Esophagus squamous epithelium (tissue), 5 donors: Measurements from ENCODE around the gene GSE1. TPM values are rescaled to one million over a fixed set of nuclear protein-coding genes. Genes with fewer than 3 reads are reported as not detected.

Experiments used
- DNase-seq: peaks from one replicate; lab custom pipeline; 2025; lab: John Stamatoyannopoulos, UW
- H3K27ac ChIP-seq, 4 donors: fragments of 200-600 bp; sonication (generic); one replicate each; pipeline ENCODE4 v1.5.1; 2016 to 2019; ENCODE audit warnings: mild to moderate bottlenecking in 1 of 4
- H3K27me3 ChIP-seq, 4 donors: fragments of 200-600 bp; sonication (generic); 1 replicate in 3 of 4; 2 replicates in 1 of 4; pipeline versions ENCODE4 v1.5.1 to v1.6.0; 2017 to 2021; ENCODE audit warnings: antibody characterized with exemption in 1 of 4
- H3K36me3 ChIP-seq, 3 donors: fragments of 200-600 bp; sonication (generic); one replicate each; pipeline ENCODE4 v1.5.1; 2016 to 2019
- H3K4me1 ChIP-seq, 3 donors: fragments of 200-600 bp; sonication (generic); one replicate each; pipeline ENCODE4 v1.5.1; 2017 to 2019
- H3K4me3 ChIP-seq, 4 donors: fragments of 200-600 bp; sonication (generic); 1 replicate in 3 of 4; 2 replicates in 1 of 4; pipeline ENCODE4 v1.5.1; 2016 to 2019; ENCODE audit warnings: mild to moderate bottlenecking in 2 of 4, moderate library complexity in 1 of 4
- H3K9me3 ChIP-seq, 3 donors: fragments of 200-600 bp; sonication (generic); one replicate each; pipeline ENCODE4 v1.5.1; 2016 to 2019
- CTCF ChIP-seq, 6 experiments: fragments of 450-650 bp in 4 of 6; fragments of 200-600 bp in 2 of 6; sonication (generic) in 2 of 6; IDR thresholded peaks; one replicate each; pipeline ENCODE4 v1.5.1; 2016 to 2019; ENCODE audit warnings: antibody characterized with exemption in 6 of 6, mild to moderate bottlenecking in 4 of 6, moderate library complexity in 4 of 6
- POLR2A ChIP-seq, 4 donors: fragments of 450-650 bp; IDR thresholded peaks; one replicate each; pipeline ENCODE4 v1.6.1; 2017; ENCODE audit warnings: antibody characterized with exemption in 4 of 4, mild to moderate bottlenecking in 4 of 4, moderate library complexity in 3 of 4
- WGBS, 2 donors: methylation state at CpG; one replicate each; pipeline ENCODE4 v1.1.5; 2018; 5-methylcytosine and 5-hydroxymethylcytosine counted together
- intact Hi-C: fragments of 100-400 bp; cut with DNase I; formaldehyde crosslinking; loops from one replicate; pipeline ENCODE4 v1.15.0; 2022
- total RNA-seq, 4 donors: library from RNA; depleted of rRNA; stranded (reverse); fragments of >200 nt; gene quantifications; one replicate each; pipeline ENCODE4 v1.1.0, GENCODE V29; 2016
- donor health status: DM: yes; HTN: yes; CAD: no.

GSE1 gene
- total RNA-seq, 4 donors from 2014 or later: 24.6 to 33.6 (median 28.9) TPM

- no peaks in the 10 kb centered on the region for H3K9me3 ChIP-seq
- 90 to 98% methylated on average over 7 to 13 of the region's 21 CpGs for whole genome bisulfite sequencing, 2 donors
- no peak overlapping the region for H3K27ac ChIP-seq
- no peak for DNase-seq
- no peaks in the 10 kb centered on the region for H3K27me3 ChIP-seq
- H3K36me3 ChIP-seq: peaks cover 40 to 86% (median 56%) of the 10 kb centered on the region in 3 donors
- no peak overlapping the region for H3K4me3 ChIP-seq
- TF ChIP-seq POLR2A (IDR thresholded peaks at IDR 0.05) (no peak), CTCF (IDR thresholded peaks at IDR 0.05) (no peak)
- peaks cover 8 to 31% (median 12%) of the 10 kb centered on the region in 3 donors for H3K4me1 ChIP-seq
- intact Hi-C loops: no loop called here
Observed at GRCh38 chr16:85657267-85657650, 44.1 kb downstream of the GSE1 start.

GRCh38 chr16:85657996-85658395, 44.9 kb downstream of the GSE1 start:
- Histone ChIP-seq H3K36me3 (peaks cover 46 to 93% (median 60%) of the 10 kb centered on the region in 3 donors), H3K4me1 (peaks cover 8 to 24% (median 12%) of the 10 kb centered on the region in 3 donors), H3K4me3 (no peak overlapping the region), H3K27ac (no peak overlapping the region), H3K9me3 (no peaks in the 10 kb centered on the region), H3K27me3 (no peaks in the 10 kb centered on the region)
- intact Hi-C loops: no loop called here
- WGBS, 2 donors: 83 to 90% methylated on average over 2 of the region's 3 CpGs
- no peak for DNase-seq
- TF ChIP-seq POLR2A (IDR thresholded peaks at IDR 0.05) (no peak), CTCF (IDR thresholded peaks at IDR 0.05) (no peak)

DNA sequence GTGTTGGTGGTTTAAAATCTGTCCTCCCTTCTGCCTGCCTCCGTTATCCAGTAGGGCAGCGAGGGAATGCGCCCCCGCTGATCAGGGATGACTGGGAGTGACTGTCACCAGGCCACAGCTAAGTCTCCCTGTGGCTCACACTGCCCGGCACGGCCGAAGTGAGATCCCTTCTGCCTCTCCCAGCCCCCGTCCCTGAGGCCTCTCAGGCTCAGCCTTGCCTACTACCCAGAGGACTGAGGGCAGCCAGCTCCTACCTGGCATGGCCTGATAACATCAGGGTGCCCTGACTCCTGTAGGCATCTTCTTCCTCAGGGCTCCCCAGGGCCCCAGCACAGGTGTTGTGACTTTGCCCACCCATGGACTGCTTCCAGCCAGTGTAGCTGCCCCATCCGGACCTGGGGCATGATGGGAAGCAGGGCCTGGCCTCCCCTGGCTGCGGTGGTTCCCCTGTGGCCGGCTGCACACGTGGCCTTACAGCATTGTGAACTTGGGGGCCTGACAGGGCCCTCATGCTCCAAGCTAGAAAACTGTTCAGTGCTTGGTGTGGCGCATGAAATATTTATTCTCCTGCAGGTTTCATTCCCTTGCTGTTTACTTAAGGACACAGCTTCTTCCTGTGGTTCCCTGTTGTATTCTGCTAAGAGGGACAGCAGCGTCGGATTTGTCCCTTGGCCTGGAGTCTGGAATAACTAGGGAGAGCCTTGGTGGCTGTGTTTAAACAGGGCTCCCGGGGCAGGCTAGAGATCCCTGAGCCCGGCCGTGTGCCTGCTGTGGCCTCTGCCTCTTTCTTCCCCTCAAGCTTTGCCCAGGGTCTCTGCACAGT, 45.6 kb downstream of the GSE1 start:
- WGBS, 2 donors: 89 to 94% methylated on average over 8 to 12 of the region's 18 CpGs
- peaks cover 4 to 18% (median 7%) of the 10 kb centered on the region in 3 donors for H3K4me1 ChIP-seq
- peaks cover 53 to 100% (median 67%) of the 10 kb centered on the region in 3 donors for H3K36me3 ChIP-seq
- DNase-seq: no peak
- H3K27ac ChIP-seq: no peak overlapping the region
- intact Hi-C loops: no loop called here
- TF ChIP-seq POLR2A (IDR thresholded peaks at IDR 0.05): no peak
- no peak for TF ChIP-seq CTCF (IDR thresholded peaks at IDR 0.05)
- H3K9me3 ChIP-seq: no peaks in the 10 kb centered on the region
- H3K27me3 ChIP-seq: no peaks in the 10 kb centered on the region
- no peak overlapping the region for H3K4me3 ChIP-seq

- WGBS, 2 donors: 73 to 91% methylated on average over 4 to 8 of the region's 8 CpGs
- intact Hi-C loops: no loop called here
- peaks cover 55 to 100% (median 69%) of the 10 kb centered on the region in 3 donors for H3K36me3 ChIP-seq
- H3K9me3 ChIP-seq: no peaks in the 10 kb centered on the region
- TF ChIP-seq CTCF (IDR thresholded peaks at IDR 0.05) (no peak), POLR2A (IDR thresholded peaks at IDR 0.05) (no peak)
- peaks cover 4 to 12% (median 4%) of the 10 kb centered on the region in 3 donors for H3K4me1 ChIP-seq
- no peaks in the 10 kb centered on the region for H3K27me3 ChIP-seq
- H3K27ac ChIP-seq: no peak overlapping the region
- H3K4me3 ChIP-seq: no peak overlapping the region
- no peak for DNase-seq
Observed at GRCh38 chr16:85659336-85659735, 46.2 kb downstream of the GSE1 start.

DNA sequence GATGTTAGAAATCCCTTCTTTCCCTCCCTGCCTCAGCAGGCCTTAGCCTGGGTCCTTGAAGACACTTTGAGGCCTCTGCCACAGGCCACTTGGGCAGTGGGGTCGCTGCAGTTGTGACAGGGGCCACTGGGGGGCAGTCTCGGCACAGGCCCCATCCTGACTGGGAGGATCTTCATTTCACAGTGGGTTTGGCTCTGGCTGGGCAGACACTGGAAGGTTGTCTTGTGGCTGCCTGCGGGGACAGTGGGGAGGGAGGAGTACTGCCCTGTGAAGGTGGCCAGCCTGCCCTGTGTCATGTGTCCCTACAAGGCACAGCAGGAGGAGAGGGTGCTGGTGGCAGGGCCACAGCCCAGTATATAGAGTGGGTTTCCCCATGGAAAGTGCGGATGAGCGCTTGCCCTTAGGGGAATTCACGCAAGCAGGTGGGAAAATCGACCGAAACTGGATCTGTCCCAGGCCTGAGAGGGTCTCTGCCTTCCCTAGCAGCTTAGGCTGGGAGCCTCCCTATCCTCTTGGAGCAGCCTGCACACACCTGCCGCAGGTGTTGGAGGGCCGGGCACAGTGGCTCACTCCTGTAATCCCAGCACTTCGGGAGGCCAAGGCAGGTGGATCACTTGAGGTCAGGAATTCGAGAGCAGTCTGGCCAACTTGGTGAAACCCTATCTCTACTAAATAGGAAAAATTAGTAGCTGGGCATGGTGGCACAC, 46.8 kb downstream of the GSE1 start:
- TF ChIP-seq CTCF (IDR thresholded peaks at IDR 0.05) (peak; percentile 70 to 86 (median 82)), POLR2A (IDR thresholded peaks at IDR 0.05) (no peak)
- intact Hi-C loops: no loop called here
- Histone ChIP-seq H3K4me3 (no peak overlapping the region), H3K9me3 (no peaks in the 10 kb centered on the region), H3K27me3 (no peaks in the 10 kb centered on the region), H3K27ac (peak overlapping the region in 1 of 4 donors; percentile 34), H3K36me3 (peaks cover 55 to 100% (median 69%) of the 10 kb centered on the region in 3 donors), H3K4me1 (peaks cover 4 to 10% (median 4%) of the 10 kb centered on the region in 3 donors)
- 0 to 83% methylated on average over 2 to 3 of the region's 12 CpGs for WGBS, 2 donors
- DNase-seq: no peak
